GM19372 (cell line): ENCODE measurements around the gene EDC3.
"Not testable (repeated sequence)": the region's sequence is repeated elsewhere in the genome, so short reads cannot be mapped to it uniquely, and the experiment has no call there.

Source experiments
- ATAC-seq: cut with Tn5 transposase; IDR thresholded peaks from one replicate; pipeline ENCODE4 v1.9.1; 2021; ENCODE audit warnings: mild to moderate bottlenecking, low read depth, moderate library complexity; ENCODE audit not compliant: unreplicated experiment

The EDC3 gene, protein sequence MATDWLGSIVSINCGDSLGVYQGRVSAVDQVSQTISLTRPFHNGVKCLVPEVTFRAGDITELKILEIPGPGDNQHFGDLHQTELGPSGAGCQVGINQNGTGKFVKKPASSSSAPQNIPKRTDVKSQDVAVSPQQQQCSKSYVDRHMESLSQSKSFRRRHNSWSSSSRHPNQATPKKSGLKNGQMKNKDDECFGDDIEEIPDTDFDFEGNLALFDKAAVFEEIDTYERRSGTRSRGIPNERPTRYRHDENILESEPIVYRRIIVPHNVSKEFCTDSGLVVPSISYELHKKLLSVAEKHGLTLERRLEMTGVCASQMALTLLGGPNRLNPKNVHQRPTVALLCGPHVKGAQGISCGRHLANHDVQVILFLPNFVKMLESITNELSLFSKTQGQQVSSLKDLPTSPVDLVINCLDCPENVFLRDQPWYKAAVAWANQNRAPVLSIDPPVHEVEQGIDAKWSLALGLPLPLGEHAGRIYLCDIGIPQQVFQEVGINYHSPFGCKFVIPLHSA

DNA sequence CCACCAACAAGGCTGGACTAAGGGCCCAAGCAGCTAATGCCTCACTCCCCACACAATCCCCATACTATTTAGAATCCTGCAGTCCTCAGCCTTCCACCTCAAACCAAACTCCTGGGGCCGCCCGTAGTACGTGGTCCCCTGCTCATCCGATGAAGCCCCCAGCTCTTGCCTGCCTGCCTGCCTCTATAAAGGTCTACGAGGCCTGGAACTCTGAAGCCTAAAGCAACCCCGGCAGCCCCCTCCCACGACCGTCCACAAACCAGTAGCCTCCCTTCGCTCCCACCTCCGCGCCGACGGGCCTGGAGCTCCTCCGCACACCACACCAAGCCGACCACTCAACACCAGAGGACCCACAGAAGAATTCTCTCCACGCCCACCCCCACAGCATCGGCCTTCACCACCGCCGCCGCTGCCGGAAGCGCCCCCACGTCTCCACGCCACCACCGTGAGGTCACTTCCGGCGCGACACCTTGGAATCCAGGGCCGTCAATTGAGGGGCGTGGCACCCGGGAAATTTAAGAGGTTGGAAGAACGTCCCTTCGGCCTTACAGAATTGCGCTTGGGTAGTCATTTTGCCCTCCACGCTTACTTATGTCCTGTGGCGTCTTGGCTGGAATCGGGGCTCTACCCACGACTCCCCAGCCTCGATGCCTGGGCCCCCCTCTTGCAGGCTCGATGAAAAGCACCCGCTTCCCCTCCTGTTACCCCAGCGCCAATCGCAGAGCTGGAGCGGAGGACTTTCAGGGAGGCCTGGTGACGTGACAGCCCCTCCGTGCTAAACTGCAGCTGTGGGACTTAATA, at the start of gene EDC3:
TSS of gene EDC3 (minus strand) at position 428 of the 801 bp plus-strand sequence. CDS start 20,900 bp downstream, outside the sequence.
- ATAC-seq, result peak; percentile 87

DNA sequence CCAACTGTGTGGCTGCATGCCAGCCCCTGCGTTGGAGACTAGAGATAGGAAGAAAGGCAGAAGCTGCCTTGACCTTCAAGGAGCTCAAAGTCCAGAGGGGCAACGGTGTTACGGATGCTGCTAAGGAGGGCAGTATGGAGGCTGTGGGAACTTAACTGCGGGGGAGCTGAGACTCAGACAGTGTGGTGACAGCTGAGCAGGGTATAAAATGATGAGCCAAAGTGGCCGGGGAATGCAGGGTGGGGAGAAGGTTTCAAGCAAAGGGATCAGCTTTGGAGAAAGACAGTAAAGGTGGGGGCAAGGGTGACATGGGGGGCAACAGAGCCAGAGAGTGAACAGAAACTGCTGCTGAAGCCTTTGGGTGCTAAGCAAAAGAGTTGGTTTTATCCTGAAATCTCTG, 46.6 kb upstream of the EDC3 start:
- ATAC-seq, result no peak

DNA sequence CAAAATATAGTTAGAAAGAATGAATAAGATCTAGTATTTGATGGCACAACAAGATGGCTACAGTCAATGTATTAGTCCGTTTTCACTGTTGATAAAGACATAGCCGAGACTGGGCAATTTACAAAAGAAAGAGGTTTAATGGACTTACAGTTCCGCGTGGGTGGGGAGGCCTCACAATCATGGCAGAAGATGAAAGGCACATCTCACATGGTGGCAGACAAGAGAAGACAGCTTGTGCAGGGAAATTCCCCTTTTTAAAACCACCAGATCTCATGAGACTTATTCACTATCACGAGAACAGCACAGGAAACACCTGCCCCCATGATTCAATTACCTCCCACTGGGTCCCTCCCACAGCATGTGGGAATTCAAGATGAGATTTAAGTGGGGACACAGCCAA, 42.4 kb upstream of the EDC3 start:
- ATAC-seq, result not testable (repeated sequence)

DNA sequence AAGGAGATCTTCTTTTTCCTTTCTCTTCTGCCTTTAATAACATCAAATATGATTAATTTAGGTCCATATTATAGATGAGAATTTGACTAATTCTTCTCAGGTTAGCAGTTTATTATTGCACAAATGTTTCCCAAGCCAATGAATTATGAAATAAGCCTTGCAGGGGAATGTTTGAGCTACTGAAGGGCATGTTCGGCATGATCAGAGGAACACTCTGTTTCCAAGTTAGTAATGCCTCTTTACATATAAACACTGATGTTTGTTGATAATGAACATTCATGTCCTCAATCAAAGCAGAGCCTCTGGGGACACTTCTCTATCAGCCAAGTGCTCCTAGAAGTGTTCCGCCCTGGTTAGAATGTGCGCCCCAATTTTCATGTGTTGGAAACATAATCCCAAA, 39.5 kb upstream of the EDC3 start:
- no peak for ATAC-seq

DNA sequence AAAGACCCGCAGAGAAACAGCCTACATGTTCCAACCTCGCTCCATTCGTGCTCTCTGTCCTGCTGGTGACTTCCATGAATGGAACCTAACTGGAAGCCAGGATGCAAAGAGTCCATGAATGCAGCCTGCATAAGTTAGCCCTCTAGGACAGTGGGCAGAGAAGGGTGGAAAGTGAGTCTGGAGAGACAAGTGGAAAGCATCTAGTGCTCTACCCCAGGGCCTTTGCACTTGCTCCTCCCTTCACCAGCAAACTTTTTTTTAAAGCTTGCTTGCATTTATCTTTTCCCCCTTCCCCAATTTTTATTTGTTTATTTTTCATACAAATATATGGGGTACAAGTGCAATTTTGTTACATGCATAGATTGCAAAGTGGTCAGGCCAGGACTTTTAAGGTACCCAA, 37.4 kb upstream of the EDC3 start:
- no peak for ATAC-seq

DNA sequence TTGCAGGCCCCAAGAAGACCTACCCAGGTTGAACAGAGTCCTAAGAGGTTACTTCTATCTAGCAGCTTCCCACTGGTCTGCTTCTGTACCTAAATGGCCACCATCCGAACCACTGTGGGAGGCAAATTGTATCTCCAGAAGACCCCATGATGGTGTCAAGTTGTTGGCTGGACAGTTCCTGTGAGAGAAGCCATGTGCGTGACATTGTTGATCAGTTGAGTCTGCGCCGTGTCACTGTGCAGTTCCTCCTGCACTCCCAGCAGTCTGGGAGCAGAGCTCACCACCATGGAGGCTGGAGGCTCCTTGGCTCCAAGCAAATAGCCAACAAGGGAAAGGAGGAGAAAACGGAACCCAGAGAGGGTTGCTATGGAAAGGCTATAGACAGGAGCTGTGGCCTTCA, 37.0 kb upstream of the EDC3 start:
- ATAC-seq, result no peak

DNA sequence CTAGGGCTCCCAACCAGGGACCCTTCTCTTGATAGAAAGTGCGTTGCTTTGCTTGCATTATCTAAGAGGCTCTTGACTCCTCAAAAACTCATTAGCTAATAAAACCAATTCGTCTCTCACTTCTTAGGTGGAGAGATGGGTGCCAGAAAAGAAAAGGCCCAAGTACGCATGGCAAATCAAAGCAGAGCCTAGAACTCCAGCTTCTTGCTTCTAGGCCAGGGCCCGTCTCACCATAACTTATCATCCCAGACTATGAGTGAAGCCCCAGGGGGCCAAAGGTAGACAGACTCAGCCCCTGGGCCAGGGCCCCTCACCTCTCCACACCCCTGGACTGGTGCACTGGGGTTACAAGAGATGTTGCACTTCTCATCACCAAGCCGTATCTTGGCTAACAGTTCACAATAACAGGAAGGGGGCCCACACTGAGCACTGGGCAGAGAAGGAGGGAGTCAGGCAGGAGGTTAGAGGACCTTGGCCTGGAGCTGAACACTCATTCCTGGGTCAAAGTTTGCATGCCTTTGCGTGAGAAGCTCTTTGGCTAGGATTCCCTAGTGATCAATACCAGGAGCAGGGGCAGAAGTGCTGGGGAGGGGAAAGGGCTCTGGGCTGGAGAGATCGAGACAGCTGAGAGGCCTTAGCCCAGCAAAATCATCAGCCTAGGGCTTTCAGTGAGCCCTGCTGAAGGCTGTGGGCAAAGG, 34.9 kb upstream of the EDC3 start:
- no peak for ATAC-seq

DNA sequence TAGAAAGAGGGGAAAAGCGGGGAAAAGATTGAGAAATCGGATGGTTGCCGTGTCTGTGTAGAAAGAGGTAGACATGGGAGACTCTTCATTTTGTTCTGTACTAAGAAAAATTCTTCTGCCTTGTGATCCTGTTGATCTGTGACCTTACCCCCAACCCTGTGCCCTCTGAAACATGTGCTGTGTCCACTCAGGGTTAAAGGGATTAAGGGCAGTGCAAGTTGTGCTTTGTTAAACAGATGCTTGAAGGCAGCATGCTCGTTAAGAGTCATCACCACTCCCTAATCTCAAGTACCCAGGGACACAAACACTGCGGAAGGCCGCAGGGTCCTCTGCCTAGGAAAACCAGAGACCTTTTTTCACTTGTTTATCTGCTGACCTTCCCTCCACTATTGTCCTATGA, 33.5 kb upstream of the EDC3 start:
- not testable (repeated sequence) for ATAC-seq

DNA sequence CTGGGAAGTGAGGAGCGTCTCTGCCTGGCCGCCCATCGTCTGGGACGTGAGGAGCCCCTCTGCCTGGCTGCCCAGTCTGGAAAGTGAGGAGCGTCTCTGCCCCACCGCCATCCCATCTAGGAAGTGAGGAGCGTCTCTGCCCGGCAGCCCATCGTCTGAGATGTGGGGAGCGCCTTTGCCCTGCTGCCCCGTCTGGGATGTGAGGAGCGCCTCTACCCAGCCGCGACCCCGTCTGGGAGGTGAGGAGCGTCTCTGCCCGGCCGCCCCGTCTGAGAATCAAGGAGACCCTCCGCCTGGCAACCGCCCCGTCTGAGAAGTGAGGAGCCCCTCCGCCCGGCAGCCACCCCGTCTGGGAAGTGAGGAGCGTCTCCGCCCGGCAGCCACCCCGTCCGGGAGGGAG, 32.9 kb upstream of the EDC3 start:
- not testable (repeated sequence) for ATAC-seq

DNA sequence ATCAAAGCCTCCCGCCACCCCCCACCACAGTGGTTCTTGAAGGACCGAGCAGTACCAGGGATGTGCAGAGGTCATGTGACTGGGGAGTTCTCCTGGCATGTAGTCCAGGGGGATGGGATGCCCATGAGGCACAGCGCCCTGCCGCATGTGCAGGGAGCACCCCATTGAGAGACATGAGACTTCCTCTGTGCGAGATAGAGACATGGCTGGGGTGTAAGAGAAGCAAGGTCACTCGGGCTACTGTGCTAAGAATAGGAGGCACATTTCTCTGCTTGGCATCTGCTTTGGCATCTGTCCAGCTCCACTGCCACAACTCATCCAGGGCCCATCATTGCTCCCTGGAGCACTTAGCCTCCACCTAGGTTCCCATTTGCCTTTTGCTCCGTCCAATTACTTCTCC, 31.9 kb upstream of the EDC3 start:
- no peak for ATAC-seq

DNA sequence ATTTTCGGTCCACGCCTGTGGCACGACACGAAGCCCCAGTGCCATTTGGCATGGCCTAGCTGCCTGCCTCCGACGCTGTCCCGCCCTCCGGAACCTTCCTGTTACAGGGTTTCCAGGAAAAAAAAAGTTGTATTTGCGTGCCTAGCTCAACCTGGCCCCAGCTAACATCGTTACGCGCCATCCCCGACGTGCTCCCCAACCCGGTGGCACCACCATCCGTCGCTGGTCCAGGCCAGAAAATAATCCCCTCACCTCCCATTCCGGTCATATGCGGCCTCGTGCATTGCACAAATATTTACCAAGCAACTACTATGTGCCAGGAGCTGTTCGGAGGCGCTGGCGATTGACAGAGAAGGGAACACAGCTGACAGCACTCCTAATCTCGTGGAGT, 30.9 kb upstream of the EDC3 start:
- ATAC-seq, result no peak

DNA sequence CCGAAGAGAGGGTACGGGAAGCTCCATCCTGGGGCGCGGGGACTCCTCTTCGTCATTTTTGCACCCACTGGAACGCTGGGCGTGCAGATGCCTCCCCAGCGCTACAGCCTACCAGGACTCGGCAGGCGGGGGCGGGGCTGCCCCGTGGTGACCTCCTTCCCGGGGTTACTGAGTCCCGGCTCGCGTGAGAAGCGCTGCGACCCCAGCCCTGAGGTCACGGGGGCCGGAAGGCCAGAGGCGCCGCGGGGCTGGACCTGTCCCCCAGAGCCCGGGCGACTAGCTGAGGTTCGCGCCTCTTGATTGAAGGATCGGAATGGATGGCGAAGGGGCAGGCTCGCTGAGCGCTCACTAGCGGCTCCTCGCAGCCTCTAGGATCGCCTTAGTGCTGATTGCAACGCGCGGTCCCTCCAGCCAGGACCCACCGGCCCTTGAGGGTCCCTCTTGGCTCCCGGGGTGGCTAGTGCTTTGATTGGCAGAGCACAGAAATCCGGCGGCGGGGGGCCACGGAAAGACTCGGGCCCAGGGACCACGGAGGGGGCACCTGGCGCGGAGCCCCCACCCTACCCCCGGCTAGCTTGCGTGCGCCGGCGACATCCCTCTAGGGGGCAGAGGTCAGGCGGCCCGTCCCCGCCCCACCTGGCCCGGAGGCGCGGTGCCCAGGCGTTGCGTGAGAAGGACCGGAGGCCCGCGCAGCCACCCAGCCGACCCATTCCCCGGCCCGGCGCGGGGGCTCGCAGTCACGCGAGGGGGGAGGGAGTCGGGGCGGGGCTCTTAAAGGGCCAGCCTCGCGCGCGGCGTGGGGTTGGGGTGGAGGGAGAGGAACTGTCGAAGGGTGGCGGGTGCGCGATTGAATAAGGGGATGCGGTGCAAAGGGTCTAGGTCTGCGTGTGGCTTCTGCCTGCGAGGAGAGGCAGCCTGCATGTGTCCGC, 30.3 kb upstream of the EDC3 start:
- ATAC-seq, result peak; percentile 41

DNA sequence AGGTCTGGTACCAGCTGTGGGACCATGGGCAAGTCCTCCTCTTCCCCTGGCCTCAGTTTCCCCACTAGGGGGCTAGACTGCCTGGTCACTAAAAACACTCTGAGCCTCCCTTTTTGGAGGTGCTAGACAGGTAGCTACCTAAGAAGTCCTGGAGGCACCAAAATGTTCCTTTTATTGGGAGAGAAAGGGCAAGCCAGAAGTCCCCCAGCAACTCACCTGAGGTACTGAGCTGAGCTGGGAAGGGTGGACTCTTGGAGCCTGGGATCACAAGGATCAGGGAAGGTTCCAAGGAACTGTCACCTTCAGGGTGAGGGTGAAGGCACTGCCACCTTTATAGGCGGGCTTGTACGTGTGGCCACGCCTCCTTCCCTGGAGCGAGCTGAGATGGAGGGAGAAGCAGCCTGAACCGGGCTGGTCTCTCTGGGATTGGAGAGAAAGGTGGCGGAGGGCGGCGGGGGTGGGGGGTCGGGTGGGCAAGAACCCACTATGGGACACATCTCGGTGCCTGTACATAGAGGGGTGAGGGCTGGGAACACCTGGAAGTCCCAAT, 29.5 kb upstream of the EDC3 start, which contains the start of gene CYP1A1:
TSS of gene CYP1A1 (minus strand) at position 304 of the 550 bp plus-strand sequence. CDS start 2,431 bp downstream, outside the sequence.
- ATAC-seq, result no peak

DNA sequence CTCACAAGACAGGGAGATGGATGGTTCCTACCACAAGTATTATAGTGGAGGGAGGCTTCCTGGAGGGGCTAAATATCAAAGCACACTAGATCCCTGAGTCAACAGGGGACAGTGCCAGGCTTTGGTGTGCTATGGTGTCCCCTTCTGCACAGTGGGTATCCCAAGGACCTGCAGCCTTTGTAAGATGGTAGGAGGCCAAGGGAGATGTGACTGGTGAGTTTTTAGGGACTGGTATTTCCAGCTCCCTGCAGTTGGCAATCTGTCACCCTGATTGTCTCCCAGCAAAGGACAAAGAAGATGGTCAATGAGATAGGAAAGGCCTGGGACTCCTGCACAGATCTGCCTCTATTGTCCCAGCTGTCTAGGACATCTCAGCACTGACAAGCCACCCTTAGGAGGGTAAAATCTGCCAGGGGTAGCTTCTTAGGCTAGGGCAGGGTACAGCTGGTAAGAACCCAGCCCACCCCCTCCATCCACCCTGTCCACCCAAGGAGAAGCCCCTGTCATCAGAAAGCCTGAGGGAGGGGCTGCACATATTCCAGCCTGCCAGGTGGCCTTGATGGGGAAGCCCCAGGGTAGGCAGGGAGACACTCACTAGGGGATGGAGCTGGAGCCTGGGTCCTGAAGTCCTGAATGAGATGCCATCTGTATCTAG, 28.9 kb upstream of the EDC3 start:
- ATAC-seq, result no peak

DNA sequence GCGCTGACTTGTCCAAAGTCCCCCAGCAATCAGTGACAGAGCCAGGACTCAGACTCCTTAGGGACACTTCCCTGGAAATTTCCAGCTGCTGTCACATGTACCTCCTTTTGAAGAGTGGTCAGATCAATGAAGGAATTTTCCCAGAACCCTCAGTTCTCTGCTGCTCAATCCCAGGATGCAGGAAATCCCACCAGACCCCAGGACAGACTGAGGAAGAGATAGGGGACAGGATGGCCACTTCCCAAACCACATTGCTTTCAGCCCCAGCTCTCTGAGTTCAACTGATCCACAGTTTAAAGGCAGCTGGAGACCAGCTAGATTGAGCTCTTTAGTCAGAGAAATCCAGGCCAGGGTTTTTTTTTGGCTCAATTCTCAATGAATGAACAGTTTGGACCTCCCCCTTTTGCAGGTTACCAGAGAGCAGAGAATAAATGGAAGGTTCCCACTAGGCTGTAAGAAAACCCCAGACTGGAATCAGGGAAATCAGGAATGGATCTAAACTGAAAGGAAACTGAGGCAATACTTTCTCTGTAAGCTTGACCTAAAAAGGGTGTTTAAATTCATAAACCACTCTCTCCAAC, 28.0 kb upstream of the EDC3 start:
- ATAC-seq, result no peak

DNA sequence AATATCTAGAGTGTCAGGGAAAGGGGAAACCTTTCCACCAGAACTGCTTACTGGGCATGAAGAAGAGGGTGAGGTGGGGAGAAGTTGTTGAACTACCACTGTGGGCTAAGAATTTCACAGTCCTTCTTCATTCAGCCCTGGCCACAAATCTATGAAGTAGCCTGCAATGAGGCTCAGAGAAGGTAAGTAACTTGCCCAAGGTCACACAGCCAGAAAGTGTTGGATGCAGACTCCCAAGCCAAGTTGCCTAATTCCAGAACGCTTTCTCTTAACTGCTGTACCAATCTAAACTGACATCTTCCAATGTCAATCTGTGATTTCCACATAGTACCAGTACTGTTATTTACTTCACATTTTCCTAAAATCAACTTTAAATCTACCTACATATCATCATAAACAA, 27.4 kb upstream of the EDC3 start:
- no peak for ATAC-seq

DNA sequence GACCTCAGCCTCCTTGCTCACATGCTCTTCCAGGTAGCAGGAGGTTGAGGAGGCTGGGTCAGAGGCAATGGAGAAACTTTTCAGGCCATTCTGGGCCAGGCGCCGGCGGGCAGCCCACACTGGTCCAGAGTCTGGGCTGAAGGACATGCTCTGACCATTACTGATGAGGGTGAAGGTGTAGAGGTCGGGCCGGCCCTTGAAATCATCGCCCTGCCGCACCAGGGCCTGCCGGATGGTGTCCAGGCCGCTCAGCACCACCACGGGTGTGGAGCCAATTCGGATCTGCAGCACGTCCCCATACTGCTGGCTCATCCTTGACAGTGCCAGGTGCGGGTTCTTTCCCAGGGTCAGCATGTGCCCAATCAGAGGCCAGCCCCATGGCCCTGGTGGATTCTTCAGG, 26.8 kb upstream of the EDC3 start:
- ATAC-seq, result no peak

DNA sequence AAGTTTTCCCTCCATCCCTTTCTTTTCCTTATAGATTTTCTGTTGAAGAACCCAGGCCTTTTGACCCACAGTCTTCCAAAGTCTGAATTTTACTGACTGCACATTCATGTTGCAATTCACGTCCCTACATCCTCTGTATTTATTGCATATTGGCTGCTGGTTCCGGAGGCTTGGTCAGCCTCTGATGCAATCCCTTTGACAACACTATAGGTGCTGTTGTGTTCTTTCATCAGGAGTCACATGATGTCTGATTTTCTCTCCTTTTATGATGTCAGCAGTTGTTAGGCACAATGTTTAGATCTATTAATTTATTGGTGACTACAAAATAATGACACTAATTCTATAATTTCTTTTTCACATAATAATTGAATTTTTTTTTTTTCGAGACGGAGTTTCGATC, 20.8 kb upstream of the EDC3 start:
- no peak for ATAC-seq

DNA sequence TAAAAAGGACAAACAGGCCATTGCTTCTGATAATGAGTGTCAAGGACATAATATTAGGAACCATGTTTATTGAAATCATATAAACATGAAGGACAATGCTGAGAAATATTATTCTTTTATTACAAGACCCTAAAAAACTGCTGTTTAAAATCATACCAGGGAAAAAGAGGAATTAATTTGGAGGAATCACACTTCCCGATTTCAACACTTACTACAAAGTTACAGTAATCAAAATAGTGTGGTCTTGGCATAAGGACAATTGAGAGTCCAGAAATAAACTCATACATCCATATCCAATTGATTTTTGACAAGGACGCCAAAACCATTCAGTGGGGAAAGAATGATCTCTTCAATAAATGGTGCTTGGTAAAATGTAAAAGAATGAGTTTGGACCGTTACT, 16.5 kb upstream of the EDC3 start:
- no peak for ATAC-seq
